ENCODE measurements around the gene HS3ST6. TPM values are rescaled to one million over a fixed set of nuclear protein-coding genes. Genes with fewer than 3 reads are reported as not detected.
A peak's percentile ranks its signal among the peaks of the same experiment; 100 is the strongest.
"Not testable (repeated sequence)": the region's sequence is repeated elsewhere in the genome, so short reads cannot be mapped to it uniquely, and the experiment has no call there.

Gene HS3ST6
- total RNA-seq, 1 experiment from 2014 or later = not detected

- no peaks in the 10 kb centered on the region for H3K9me3 ChIP-seq
- DNase-seq = no peak
- peaks cover 28% of the 10 kb centered on the region for H3K27me3 ChIP-seq
- no peaks in the 10 kb centered on the region for H3K36me3 ChIP-seq
- no peak overlapping the region for H3K4me3 ChIP-seq
Observed at GRCh38 chr16:1878256-1878655, 40.0 kb downstream of the HS3ST6 start.

- Histone ChIP-seq H3K36me3 (no peaks in the 10 kb centered on the region), H3K27me3 (peaks cover 24% of the 10 kb centered on the region), H3K4me3 (no peak overlapping the region), H3K9me3 (no peaks in the 10 kb centered on the region)
- DNase-seq = no peak
Observed at GRCh38 chr16:1877804-1878203, 40.4 kb downstream of the HS3ST6 start.

- DNase-seq = no peak
- no peaks in the 10 kb centered on the region for H3K36me3 ChIP-seq
- H3K27me3 ChIP-seq = peaks cover 23% of the 10 kb centered on the region
- H3K9me3 ChIP-seq = no peaks in the 10 kb centered on the region
- no peak overlapping the region for H3K4me3 ChIP-seq
Observed at GRCh38 chr16:1877089-1877488, 41.1 kb downstream of the HS3ST6 start.

- Histone ChIP-seq H3K9me3 (no peaks in the 10 kb centered on the region), H3K4me3 (no peak overlapping the region), H3K27me3 (peaks cover 23% of the 10 kb centered on the region), H3K36me3 (no peaks in the 10 kb centered on the region)
- no peak for DNase-seq
Observed at GRCh38 chr16:1876468-1876867, 41.7 kb downstream of the HS3ST6 start.

GRCh38 chr16:1876066-1876465 is 42.1 kb downstream of the HS3ST6 start:
- DNase-seq, H3K36me3 ChIP-seq, H3K9me3 ChIP-seq, H3K4me3 ChIP-seq: not testable (repeated sequence)
- peaks cover 19% of the 10 kb centered on the region for H3K27me3 ChIP-seq

- H3K9me3 ChIP-seq = no peaks in the 10 kb centered on the region
- no peak overlapping the region for H3K4me3 ChIP-seq
- H3K27me3 ChIP-seq = peaks cover 18% of the 10 kb centered on the region
- H3K36me3 ChIP-seq = no peaks in the 10 kb centered on the region
- no peak for DNase-seq
Observed at GRCh38 chr16:1874854-1875253, 43.4 kb downstream of the HS3ST6 start.

- peak; percentile 67 for DNase-seq
- H3K27me3 ChIP-seq = peaks cover 12% of the 10 kb centered on the region
- peak within 1 kb of the TSS; percentile 62 for H3K4me3 ChIP-seq
- no peaks in the 10 kb centered on the region for H3K9me3 ChIP-seq
- no peaks in the 10 kb centered on the region for H3K36me3 ChIP-seq
Observed at GRCh38 chr16:1871974-1872635, 46.1 kb downstream of the HS3ST6 start, which contains the start of gene MEIOB. Gene MEIOB, minus strand, starts transcription at chr16:1872164. Its CDS starts 3,989 bp downstream, at chr16:1868175.

- Histone ChIP-seq H3K4me3 (no peak overlapping the region), H3K27me3 (peaks cover 9% of the 10 kb centered on the region), H3K36me3 (no peaks in the 10 kb centered on the region), H3K9me3 (no peaks in the 10 kb centered on the region)
- DNase-seq = peak; percentile 47
Observed at GRCh38 chr16:1870365-1871082, 47.7 kb downstream of the HS3ST6 start.

- no peak overlapping the region for H3K4me3 ChIP-seq
- no peak for DNase-seq
- H3K36me3 ChIP-seq = no peaks in the 10 kb centered on the region
- no peaks in the 10 kb centered on the region for H3K9me3 ChIP-seq
- H3K27me3 ChIP-seq = no peaks in the 10 kb centered on the region
Observed at GRCh38 chr16:1865902-1866690, 52.1 kb downstream of the HS3ST6 start.

- H3K27me3 ChIP-seq = no peaks in the 10 kb centered on the region
- DNase-seq = no peak
- no peak overlapping the region for H3K4me3 ChIP-seq
- H3K9me3 ChIP-seq = no peaks in the 10 kb centered on the region
- no peaks in the 10 kb centered on the region for H3K36me3 ChIP-seq
Observed at GRCh38 chr16:1863681-1864460, 54.3 kb downstream of the HS3ST6 start.

GRCh38 chr16:1862394-1862793 is 55.8 kb downstream of the HS3ST6 start:
- H3K4me3 ChIP-seq = no peak overlapping the region
- H3K9me3 ChIP-seq = no peaks in the 10 kb centered on the region
- no peaks in the 10 kb centered on the region for H3K36me3 ChIP-seq
- no peak for DNase-seq
- H3K27me3 ChIP-seq = no peaks in the 10 kb centered on the region

- Histone ChIP-seq H3K4me3 (no peak overlapping the region), H3K27me3 (no peaks in the 10 kb centered on the region), H3K9me3 (no peaks in the 10 kb centered on the region), H3K36me3 (no peaks in the 10 kb centered on the region)
- no peak for DNase-seq
Observed at GRCh38 chr16:1861730-1862129, 56.5 kb downstream of the HS3ST6 start.

Other genes with a start within 250 kb of the HS3ST6 start
- 94.3 and 129 TPM in 2 replicates for gene JPT2, start 240.1 kb downstream of the HS3ST6 start, total RNA-seq (2014; rRNA removed; shearing (Covaris generic); ENCODE audit: low replicate concordance)
- gene MAPK8IP3, start 212.2 kb downstream of the HS3ST6 start, total RNA-seq (2014; rRNA removed; shearing (Covaris generic); ENCODE audit: low replicate concordance) = 13.4 and 31.1 TPM in 2 replicates
- 0.46 TPM in 1 of 2 replicates, not detected in the other for gene NME3, start 146.9 kb downstream of the HS3ST6 start, total RNA-seq (2014; rRNA removed; shearing (Covaris generic); ENCODE audit: low replicate concordance)
- 3.3 and 6.6 TPM in 2 replicates for gene EME2, start 145.6 kb downstream of the HS3ST6 start, total RNA-seq (2014; rRNA removed; shearing (Covaris generic); ENCODE audit: low replicate concordance)
- 225 and 308 TPM in 2 replicates for gene MRPS34, start 145.3 kb downstream of the HS3ST6 start, total RNA-seq (2014; rRNA removed; shearing (Covaris generic); ENCODE audit: low replicate concordance)
- gene SPSB3, start 135.8 kb downstream of the HS3ST6 start, total RNA-seq (2014; rRNA removed; shearing (Covaris generic); ENCODE audit: low replicate concordance) = 34.3 and 40.3 TPM in 2 replicates
- gene NUBP2, start 135.5 kb downstream of the HS3ST6 start, total RNA-seq (2014; rRNA removed; shearing (Covaris generic); ENCODE audit: low replicate concordance) = 156 and 163 TPM in 2 replicates
- gene IGFALS, start 124.7 kb downstream of the HS3ST6 start, total RNA-seq (2014; rRNA removed; shearing (Covaris generic); ENCODE audit: low replicate concordance) = not detected in 2 replicates
- 120 and 186 TPM in 2 replicates for gene HAGH, start 91.6 kb downstream of the HS3ST6 start, total RNA-seq (2014; rRNA removed; shearing (Covaris generic); ENCODE audit: low replicate concordance)
- 33.4 and 35.4 TPM in 2 replicates for gene FAHD1, start 91.2 kb downstream of the HS3ST6 start, total RNA-seq (2014; rRNA removed; shearing (Covaris generic); ENCODE audit: low replicate concordance)
- 21.6 and 71.1 TPM in 2 replicates for gene MEIOB, start 46.3 kb downstream of the HS3ST6 start, total RNA-seq (2014; rRNA removed; shearing (Covaris generic); ENCODE audit: low replicate concordance)
- gene MSRB1, start 24.8 kb upstream of the HS3ST6 start, total RNA-seq (2014; rRNA removed; shearing (Covaris generic); ENCODE audit: low replicate concordance) = 99.5 and 116 TPM in 2 replicates
- not detected in 2 replicates for gene RPL3L, start 36.3 kb upstream of the HS3ST6 start, total RNA-seq (2014; rRNA removed; shearing (Covaris generic); ENCODE audit: low replicate concordance)
- gene NDUFB10, start 41.1 kb upstream of the HS3ST6 start, total RNA-seq (2014; rRNA removed; shearing (Covaris generic); ENCODE audit: low replicate concordance) = 406 and 819 TPM in 2 replicates
- 8,634 and 16,603 TPM in 2 replicates for gene RPS2, start 46.4 kb upstream of the HS3ST6 start, total RNA-seq (2014; rRNA removed; shearing (Covaris generic); ENCODE audit: low replicate concordance)
- gene RNF151, start 48.4 kb upstream of the HS3ST6 start, total RNA-seq (2014; rRNA removed; shearing (Covaris generic); ENCODE audit: low replicate concordance) = not detected in 2 replicates
- 75.4 and 134 TPM in 2 replicates for gene TBL3, start 53.6 kb upstream of the HS3ST6 start, total RNA-seq (2014; rRNA removed; shearing (Covaris generic); ENCODE audit: low replicate concordance)
- gene NOXO1, start 63.1 kb upstream of the HS3ST6 start, total RNA-seq (2014; rRNA removed; shearing (Covaris generic); ENCODE audit: low replicate concordance) = not detected in 2 replicates
- gene GFER, start 65.8 kb upstream of the HS3ST6 start, total RNA-seq (2014; rRNA removed; shearing (Covaris generic); ENCODE audit: low replicate concordance) = 39.9 and 64.5 TPM in 2 replicates
- gene SYNGR3, start 71.6 kb upstream of the HS3ST6 start, total RNA-seq (2014; rRNA removed; shearing (Covaris generic); ENCODE audit: low replicate concordance) = 0.07 TPM in 1 of 2 replicates, not detected in the other
- gene ZNF598, start 91.4 kb upstream of the HS3ST6 start, total RNA-seq (2014; rRNA removed; shearing (Covaris generic); ENCODE audit: low replicate concordance) = 75.0 and 86.5 TPM in 2 replicates
- not detected in 2 replicates for gene NPW, start 101.4 kb upstream of the HS3ST6 start, total RNA-seq (2014; rRNA removed; shearing (Covaris generic); ENCODE audit: low replicate concordance)
- 15.9 and 19.0 TPM in 2 replicates for gene NHERF2, start 108.5 kb upstream of the HS3ST6 start, total RNA-seq (2014; rRNA removed; shearing (Covaris generic); ENCODE audit: low replicate concordance)
- 57.1 and 74.7 TPM in 2 replicates for gene NTHL1, start 129.4 kb upstream of the HS3ST6 start, total RNA-seq (2014; rRNA removed; shearing (Covaris generic); ENCODE audit: low replicate concordance)
- gene TSC2, start 129.6 kb upstream of the HS3ST6 start, total RNA-seq (2014; rRNA removed; shearing (Covaris generic); ENCODE audit: low replicate concordance) = 24.1 and 64.4 TPM in 2 replicates
- gene PKD1, start 217.5 kb upstream of the HS3ST6 start, total RNA-seq (2014; rRNA removed; shearing (Covaris generic); ENCODE audit: low replicate concordance) = 60.2 and 106 TPM in 2 replicates
- gene RAB26, start 230.2 kb upstream of the HS3ST6 start, total RNA-seq (2014; rRNA removed; shearing (Covaris generic); ENCODE audit: low replicate concordance) = not detected in 2 replicates
- 68.0 and 111 TPM in 2 replicates for gene TRAF7, start 237.4 kb upstream of the HS3ST6 start, total RNA-seq (2014; rRNA removed; shearing (Covaris generic); ENCODE audit: low replicate concordance)